GM12892 (cell line): ENCODE data around the gene SLU7.

Experiments
- POLR2A ChIP-seq: IDR thresholded peaks from 2 replicates; pipeline ENCODE4 v1.6.1; 2011; ENCODE audit warnings: low read depth, low read length, control low read depth
- POLR2AphosphoS5 ChIP-seq: IDR thresholded peaks from 2 replicates; pipeline ENCODE4 v1.6.1; 2011; ENCODE audit warnings: low read depth, low read length, control low read depth
- TAF1 ChIP-seq: IDR thresholded peaks from 2 replicates; pipeline ENCODE4 v1.6.1; 2011; ENCODE audit warnings: low read depth, mild to moderate bottlenecking, control low read depth, low read length, borderline replicate concordance

DNA sequence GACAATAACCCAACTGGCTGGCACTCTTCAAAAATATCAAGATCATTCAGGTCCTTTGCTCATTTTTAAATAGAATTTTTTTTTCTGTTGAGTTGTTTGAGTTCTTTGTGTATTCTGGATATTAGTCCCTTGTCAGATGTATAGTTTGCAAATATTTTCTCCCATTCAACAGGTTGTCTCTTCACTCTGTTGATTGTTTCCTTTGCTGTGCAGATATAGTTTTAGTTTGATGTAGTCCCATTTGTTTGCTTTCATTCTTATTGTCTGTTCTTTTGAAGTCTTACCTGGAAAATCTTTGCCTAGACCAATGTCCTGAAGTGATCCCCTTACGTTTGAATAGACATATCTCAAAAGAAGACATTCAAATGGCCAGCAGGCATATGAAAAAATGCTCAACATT, 25.5 kb upstream of the SLU7 start:
- TF ChIP-seq POLR2A (no peak), POLR2AphosphoS5 (no peak), TAF1 (no peak)
